Measurements from ENCODE around the gene PRKG1.
"Not testable (repeated sequence)": the region's sequence is repeated elsewhere in the genome, so short reads cannot be mapped to it uniquely, and the experiment has no call there.

PRKG1 gene

GRCh38 chr10:51679841-51680240 lies 605.6 kb downstream of the PRKG1 start:
- no peak for DNase-seq

- no peak for DNase-seq
These were observed 608.9 kb downstream of the PRKG1 start for GRCh38 chr10:51683031-51683691.

GRCh38 chr10:51685768-51686167 lies 611.5 kb downstream of the PRKG1 start:
- DNase-seq, result no peak

- DNase-seq, result no peak
These were observed 613.0 kb downstream of the PRKG1 start for GRCh38 chr10:51687296-51687695.

- not testable (repeated sequence) for DNase-seq
These were observed 614.5 kb downstream of the PRKG1 start for GRCh38 chr10:51688826-51689225.

- DNase-seq, result no peak
These were observed 615.2 kb downstream of the PRKG1 start for GRCh38 chr10:51689536-51689935.

GRCh38 chr10:51691135-51691534 lies 616.8 kb downstream of the PRKG1 start:
- no peak for DNase-seq

GRCh38 chr10:51694086-51694768 lies 619.9 kb downstream of the PRKG1 start:
- no peak for DNase-seq

GRCh38 chr10:51696251-51696650 lies 622.0 kb downstream of the PRKG1 start:
- no peak for DNase-seq

- DNase-seq, result no peak
These were observed 624.3 kb downstream of the PRKG1 start for GRCh38 chr10:51698473-51699063.

GRCh38 chr10:51699145-51699474 lies 624.8 kb downstream of the PRKG1 start:
- DNase-seq, result peak in 1 of 2 experiments; percentile 15

- peak; percentile 85 to 87 for DNase-seq
These were observed 625.4 kb downstream of the PRKG1 start, which contains the start of gene CSTF2T for GRCh38 chr10:51699475-51700227. TSS of gene CSTF2T (minus strand) at chr10:51699595. CDS start at chr10:51699549, 46 bp downstream.

- peak in 1 of 2 experiments; percentile 6 for DNase-seq
These were observed 626.0 kb downstream of the PRKG1 start for GRCh38 chr10:51700228-51700817.

- DNase-seq, result no peak
These were observed 631.5 kb downstream of the PRKG1 start for GRCh38 chr10:51705774-51706173.

- no peak for DNase-seq
These were observed 631.9 kb downstream of the PRKG1 start for GRCh38 chr10:51706225-51706624.

- DNase-seq, result no peak
These were observed 633.1 kb downstream of the PRKG1 start for GRCh38 chr10:51707392-51707791.

- DNase-seq, result no peak
These were observed 633.6 kb downstream of the PRKG1 start for GRCh38 chr10:51707821-51708424.

GRCh38 chr10:51708609-51709008 lies 634.3 kb downstream of the PRKG1 start:
- no peak for DNase-seq

- no peak for DNase-seq
These were observed 635.2 kb downstream of the PRKG1 start for GRCh38 chr10:51709324-51709972.

- DNase-seq, result no peak
These were observed 637.2 kb downstream of the PRKG1 start for GRCh38 chr10:51711519-51711891.

GRCh38 chr10:51716981-51717380 lies 642.7 kb downstream of the PRKG1 start:
- DNase-seq, result no peak

GRCh38 chr10:51718804-51719291 lies 644.6 kb downstream of the PRKG1 start:
- DNase-seq, result no peak
